Osteocyte (in vitro differentiated cells): Measurements from ENCODE around the gene CTSO. TPM values are rescaled to one million over a fixed set of nuclear protein-coding genes. Genes with fewer than 3 reads are reported as not detected.
A peak's percentile ranks its signal among the peaks of the same experiment; 100 is the strongest.

Experiments used
- DNase-seq: peaks from one replicate; pipeline ENCODE4 v3.0.0; 2021; ENCODE audit warnings: mixed read lengths; ENCODE audit not compliant: unreplicated experiment; ENCODE audit errors: extremely low spot score
- H3K27ac Mint-ChIP-seq: one replicate; pipeline ENCODE4 v1.8.0; 2021; ENCODE audit warnings: mild to moderate bottlenecking, mixed read lengths; ENCODE audit not compliant: unreplicated experiment
- H3K27me3 Mint-ChIP-seq: one replicate; pipeline ENCODE4 v1.8.0; 2021; ENCODE audit warnings: mixed read lengths; ENCODE audit not compliant: unreplicated experiment
- H3K36me3 Mint-ChIP-seq: one replicate; pipeline ENCODE4 v1.8.0; 2021; ENCODE audit warnings: mixed read lengths; ENCODE audit not compliant: unreplicated experiment
- H3K4me1 Mint-ChIP-seq: one replicate; pipeline ENCODE4 v1.8.0; 2021; ENCODE audit warnings: mixed read lengths; ENCODE audit not compliant: unreplicated experiment
- H3K4me3 Mint-ChIP-seq: one replicate; pipeline ENCODE4 v1.8.0; 2021; ENCODE audit warnings: mild to moderate bottlenecking, moderate library complexity, mixed read lengths; ENCODE audit not compliant: unreplicated experiment
- H3K9me3 Mint-ChIP-seq: one replicate; pipeline ENCODE4 v1.8.0; 2021; ENCODE audit warnings: mixed read lengths; ENCODE audit not compliant: unreplicated experiment
- total RNA-seq: library from RNA; stranded (reverse); gene quantifications from 2 replicates; pipeline ENCODE4 v1.2.1, GENCODE V29; 2021
- TF ChIP-seq, protein P1 (sequence below): fragments of 200-600 bp; sonication (generic); IDR thresholded peaks from 2 replicates; pipeline ENCODE4 v1.5.0; 2021; ENCODE audit warnings: antibody characterized with exemption, mild to moderate bottlenecking, moderate library complexity

Gene CTSO
- total RNA-seq, 1 donor from 2014 or later, result 10.0 TPM

GRCh38 chr4:155909615-155910226 is 43.9 kb downstream of the CTSO start:
- no peak overlapping the region for H3K4me3 Mint-ChIP-seq

DNA sequence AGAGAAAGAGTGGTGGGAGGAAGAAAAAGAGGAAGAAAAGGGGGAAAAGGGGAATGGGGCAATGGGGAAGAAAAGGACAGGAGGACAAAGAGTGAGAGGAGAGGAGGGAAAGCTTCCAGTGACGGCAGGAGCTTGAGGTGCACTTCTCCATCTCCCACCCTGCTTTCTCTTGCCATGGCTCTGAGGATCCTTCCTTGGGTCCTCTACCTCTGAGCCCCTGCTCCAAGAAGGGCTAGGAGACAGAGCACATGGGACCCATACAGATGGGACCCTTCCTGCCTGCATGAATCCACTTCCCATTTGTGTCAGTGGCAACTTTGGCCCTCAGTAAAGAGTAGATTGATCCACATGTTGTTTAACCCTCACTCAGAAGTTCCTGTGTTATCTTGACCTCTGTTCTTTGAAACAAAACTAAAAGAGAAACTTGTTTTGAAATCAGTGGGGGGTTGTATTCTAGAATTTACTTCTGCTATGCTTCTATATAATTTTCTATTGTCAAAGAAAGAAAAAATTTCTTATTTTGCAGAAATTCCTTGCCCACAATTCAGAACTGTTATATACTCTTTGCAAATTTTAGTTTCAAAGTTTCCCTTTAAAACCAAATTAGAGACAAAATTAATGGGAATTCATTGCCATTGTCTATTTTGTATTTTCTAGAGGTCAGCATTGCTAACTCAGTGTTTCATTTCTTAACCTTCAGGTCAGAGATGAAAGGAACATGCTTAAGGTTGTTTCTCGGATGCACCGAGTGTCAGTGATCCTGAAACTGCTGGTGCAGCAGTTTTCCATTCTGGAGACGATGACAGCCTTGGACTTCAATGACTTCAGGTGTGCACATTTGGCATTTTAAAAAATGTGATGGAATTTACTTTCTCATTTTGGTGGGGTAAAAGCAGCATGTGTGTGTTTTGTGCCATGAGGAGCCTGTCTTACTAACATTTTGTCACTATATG is 45.2 kb downstream of the CTSO start:
- Mint-ChIP-seq H3K4me1 (peaks cover 22% of the 10 kb centered on the region), H3K4me3 (no peak overlapping the region), H3K27ac (peak overlapping the region; percentile 87), H3K36me3 (peaks cover 4% of the 10 kb centered on the region), H3K27me3 (peaks cover 41% of the 10 kb centered on the region), H3K9me3 (no peaks in the 10 kb centered on the region)
- TF ChIP-seq, protein P1, sequence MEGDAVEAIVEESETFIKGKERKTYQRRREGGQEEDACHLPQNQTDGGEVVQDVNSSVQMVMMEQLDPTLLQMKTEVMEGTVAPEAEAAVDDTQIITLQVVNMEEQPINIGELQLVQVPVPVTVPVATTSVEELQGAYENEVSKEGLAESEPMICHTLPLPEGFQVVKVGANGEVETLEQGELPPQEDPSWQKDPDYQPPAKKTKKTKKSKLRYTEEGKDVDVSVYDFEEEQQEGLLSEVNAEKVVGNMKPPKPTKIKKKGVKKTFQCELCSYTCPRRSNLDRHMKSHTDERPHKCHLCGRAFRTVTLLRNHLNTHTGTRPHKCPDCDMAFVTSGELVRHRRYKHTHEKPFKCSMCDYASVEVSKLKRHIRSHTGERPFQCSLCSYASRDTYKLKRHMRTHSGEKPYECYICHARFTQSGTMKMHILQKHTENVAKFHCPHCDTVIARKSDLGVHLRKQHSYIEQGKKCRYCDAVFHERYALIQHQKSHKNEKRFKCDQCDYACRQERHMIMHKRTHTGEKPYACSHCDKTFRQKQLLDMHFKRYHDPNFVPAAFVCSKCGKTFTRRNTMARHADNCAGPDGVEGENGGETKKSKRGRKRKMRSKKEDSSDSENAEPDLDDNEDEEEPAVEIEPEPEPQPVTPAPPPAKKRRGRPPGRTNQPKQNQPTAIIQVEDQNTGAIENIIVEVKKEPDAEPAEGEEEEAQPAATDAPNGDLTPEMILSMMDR, result no peak
- DNase-seq, result no peak

More at GRCh38 chr4:155909615-155910226, 43.9 kb downstream of the CTSO start:
- DNase-seq, result no peak
- Mint-ChIP-seq H3K27ac (no peak overlapping the region), H3K9me3 (no peaks in the 10 kb centered on the region), H3K36me3 (peaks cover 2% of the 10 kb centered on the region), H3K27me3 (peaks cover 32% of the 10 kb centered on the region), H3K4me1 (peaks cover 22% of the 10 kb centered on the region)
- TF ChIP-seq, protein P1, result no peak

DNA sequence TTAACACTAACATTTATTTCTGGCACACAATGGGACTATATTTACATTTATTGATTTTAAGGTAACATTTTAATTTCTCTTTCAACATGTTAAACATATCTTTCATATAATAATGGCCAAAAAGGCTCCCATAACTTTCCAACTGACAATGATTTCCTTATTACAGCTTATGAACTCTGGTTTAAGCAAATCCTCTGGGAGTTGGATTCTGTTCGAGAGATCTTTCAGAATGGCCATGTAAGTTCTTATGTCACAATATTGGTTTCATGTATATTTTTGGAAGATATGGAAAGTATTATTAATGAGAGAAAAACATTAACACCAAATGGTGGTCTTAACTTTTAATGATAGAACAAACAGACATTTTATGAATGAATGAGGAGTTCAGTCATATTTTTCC is 46.1 kb downstream of the CTSO start:
- Mint-ChIP-seq H3K4me3 (no peak overlapping the region), H3K36me3 (peaks cover 4% of the 10 kb centered on the region), H3K27me3 (peaks cover 36% of the 10 kb centered on the region), H3K9me3 (no peaks in the 10 kb centered on the region), H3K27ac (peak overlapping the region; percentile 87), H3K4me1 (peaks cover 22% of the 10 kb centered on the region)
- no peak for DNase-seq
- TF ChIP-seq, protein P1, result no peak

DNA sequence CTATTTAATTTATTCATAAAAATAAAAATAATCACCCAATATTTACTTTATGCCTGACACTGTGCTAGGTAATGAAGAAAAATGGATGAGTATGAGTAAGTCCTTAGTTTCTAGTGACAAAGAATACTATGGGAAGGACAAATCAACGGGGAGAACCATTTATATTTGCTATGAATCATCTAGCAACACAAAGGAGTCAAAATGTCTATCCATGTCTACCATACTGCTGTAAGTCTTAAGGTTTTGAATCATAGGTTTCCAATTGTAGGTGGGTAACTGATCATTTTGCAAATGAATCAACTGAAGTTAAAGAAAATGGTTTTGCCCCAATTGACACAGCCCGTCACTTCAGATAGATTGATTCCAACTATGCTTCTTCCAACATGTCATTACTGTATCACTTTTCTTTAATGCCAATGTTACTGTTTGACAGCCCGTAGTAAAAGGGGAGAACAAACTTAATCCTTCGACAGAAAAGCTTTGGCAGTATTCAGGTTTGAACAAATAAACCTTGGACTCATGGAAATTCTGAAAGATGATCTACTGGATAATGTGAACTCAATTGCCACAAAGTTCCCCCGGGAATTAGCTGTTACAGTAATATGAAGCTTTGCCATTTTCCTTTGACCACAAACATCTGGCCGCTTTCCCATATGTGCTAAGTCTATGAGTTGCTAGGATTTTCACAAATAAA is 47.0 kb downstream of the CTSO start:
- H3K27ac Mint-ChIP-seq, result peak overlapping the region; percentile 87
- TF ChIP-seq, protein P1, result no peak
- peaks cover 4% of the 10 kb centered on the region for H3K36me3 Mint-ChIP-seq
- peak; percentile 86 for DNase-seq
- H3K4me1 Mint-ChIP-seq, result peaks cover 22% of the 10 kb centered on the region
- H3K4me3 Mint-ChIP-seq, result no peak overlapping the region
- no peaks in the 10 kb centered on the region for H3K9me3 Mint-ChIP-seq
- H3K27me3 Mint-ChIP-seq, result peaks cover 33% of the 10 kb centered on the region
